NCI-H510A treated with DMSO at 0.1 percent for 48 hours (cell line): ENCODE data around the gene SH3TC1.

Experiments used
- DNase-seq: peaks from one replicate; lab custom pipeline; 2025; lab: John Stamatoyannopoulos, UW

The SH3TC1 gene

DNA sequence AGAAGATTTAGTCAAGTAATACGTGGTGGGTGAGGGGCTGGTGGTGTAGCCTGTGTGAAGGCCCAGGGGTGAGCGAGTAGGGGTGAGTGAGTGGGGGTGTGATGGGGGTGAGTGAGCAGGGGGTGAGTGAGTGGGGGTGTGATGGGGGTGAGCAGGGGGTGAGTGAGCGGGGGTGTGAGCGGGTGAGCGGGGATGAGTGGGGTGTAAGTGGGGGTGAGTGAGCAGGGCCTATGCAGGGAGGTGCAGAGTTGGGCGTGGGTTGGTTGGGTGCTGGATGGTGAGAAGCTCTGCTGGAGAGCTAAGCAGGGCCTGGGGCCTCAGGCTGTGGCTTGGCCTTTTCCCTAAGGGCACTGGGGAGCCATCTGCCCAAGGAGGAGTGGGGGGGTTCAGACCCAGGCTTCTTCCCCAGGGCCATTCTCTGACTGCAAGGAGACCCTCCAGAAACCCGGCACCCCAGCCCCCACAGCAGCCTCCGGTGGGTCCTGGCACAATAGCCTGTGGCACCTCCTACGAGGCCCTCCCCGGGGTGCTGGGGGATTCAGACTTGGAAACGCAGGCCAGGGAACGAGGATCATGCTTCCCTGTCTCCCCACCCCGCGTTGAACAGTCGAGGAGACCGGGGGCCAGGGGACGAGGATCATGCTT lies 30.4 kb downstream of the SH3TC1 start:
- DNase-seq: no peak

DNA sequence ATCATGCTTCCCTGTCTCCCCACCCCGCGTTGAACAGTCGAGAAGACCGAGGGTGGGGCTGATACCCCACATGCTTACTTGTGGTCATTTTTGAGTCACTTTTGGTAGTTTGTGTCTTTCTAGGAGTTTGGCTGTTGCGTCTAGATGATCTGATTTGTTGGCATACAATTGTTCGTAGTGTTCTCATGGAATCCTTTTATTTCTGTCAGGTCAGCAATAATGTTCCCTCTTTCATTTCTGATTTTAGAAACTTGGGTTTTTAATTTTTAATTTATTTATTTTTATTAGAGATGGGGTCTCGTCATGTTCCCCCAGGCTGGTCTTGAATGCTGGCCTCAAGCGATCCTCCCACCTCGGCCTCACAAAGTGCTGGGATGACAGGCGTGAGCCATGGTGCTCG lies 30.9 kb downstream of the SH3TC1 start:
- DNase-seq: no peak

DNA sequence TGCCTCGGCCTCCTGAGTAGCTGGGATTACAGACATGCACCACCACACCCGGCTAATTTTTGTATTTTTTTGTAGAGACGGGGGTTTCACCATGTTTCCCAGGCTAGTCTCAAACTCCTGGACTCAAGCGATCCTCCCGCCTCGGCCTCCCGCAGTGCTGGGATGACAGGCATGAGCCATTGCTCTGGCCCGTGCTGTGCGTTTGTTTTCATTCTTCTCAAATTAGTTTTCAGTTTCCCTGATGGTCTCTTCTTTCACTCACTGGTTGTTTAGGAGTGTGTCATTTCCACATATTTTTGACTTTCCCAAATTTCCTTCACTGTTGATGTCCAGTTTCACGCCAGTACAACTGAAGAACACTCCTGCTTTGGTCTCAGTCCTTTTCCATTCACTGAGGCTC lies 31.8 kb downstream of the SH3TC1 start:
- DNase-seq: no peak

- no peak for DNase-seq
Observed at GRCh38 chr4:8231551-8232049, 32.5 kb downstream of the SH3TC1 start.

GRCh38 chr4:8232748-8233147 lies 33.7 kb downstream of the SH3TC1 start:
- DNase-seq: no peak

DNA sequence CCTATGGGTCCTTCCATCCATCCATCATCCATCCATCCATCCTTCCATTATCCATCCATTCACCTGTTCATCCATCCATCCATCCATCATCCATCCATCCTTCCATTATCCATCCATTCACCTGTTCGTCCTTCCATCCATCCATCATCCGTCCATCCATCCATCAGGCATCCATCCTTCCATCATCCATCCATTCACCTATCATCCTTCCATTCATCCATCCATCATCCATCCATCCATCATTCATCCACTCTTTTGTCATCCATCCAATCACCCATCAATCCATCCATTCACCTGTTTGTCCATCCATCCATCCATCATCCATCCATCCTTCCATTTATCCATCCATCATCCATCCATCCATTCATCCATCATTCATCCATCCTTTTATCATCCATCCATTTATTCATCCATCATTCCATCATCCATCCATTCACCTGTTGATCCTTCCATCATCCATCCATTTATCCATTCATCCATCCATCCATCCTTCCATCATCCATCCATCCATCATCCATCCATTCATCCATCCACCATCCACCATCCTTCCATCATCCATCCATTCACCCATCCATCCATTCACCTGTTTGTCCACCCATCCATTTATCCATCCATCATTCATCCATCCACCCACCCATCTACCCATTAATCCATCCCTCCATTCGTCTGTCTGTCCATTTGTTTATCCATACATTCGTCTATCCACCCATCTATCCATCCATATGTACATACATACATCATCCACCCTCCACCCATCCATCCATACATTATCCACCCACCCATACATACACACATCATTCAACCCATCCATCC lies 34.8 kb downstream of the SH3TC1 start:
- DNase-seq: no peak

DNA sequence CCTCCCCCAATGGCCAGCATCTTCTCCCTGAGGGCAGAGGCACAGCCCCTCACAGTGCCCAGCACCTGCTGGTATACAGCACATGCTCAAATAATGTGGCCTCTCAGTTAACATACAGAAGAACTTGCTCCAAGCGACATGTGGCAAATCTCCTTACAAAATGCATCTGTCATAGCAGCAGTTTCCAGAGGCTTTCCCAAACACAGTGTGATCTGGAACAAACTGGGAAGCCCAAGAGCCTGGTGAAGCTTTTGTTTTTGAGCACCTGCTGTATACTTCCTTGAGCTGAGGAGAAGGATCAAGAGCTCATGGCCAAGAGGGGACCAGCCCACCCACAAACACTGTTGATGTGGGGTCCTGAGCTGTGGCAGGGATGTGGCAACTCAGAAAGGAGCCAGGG lies 35.6 kb downstream of the SH3TC1 start:
- no peak for DNase-seq

DNA sequence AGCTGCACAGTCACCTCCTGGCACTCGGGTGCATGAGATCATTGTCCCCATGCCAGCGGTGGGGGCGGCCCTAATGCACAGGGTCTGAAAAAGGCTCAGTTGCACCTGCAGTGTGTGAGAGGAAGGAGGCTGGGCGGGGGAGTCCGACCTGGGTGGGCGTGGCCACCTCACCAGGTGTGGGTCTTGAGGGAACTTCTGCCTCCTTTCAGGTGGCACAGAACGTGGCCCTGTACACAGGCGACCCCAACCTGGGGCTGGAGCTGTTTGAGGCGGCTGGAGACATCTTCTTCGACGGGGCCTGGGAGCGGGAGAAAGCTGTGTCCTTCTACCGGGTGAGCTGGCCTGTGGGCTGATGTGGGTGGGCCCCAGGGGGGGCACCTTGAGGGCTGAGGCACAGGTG lies 36.1 kb downstream of the SH3TC1 start:
- peak; percentile 34 for DNase-seq

- no peak for DNase-seq
Observed at GRCh38 chr4:8235686-8236085, 36.6 kb downstream of the SH3TC1 start.

- no peak for DNase-seq
Observed at GRCh38 chr4:8236106-8236919, 37.2 kb downstream of the SH3TC1 start.

- no peak for DNase-seq
Observed at GRCh38 chr4:8236920-8237195, 37.8 kb downstream of the SH3TC1 start.

GRCh38 chr4:8237256-8237989 lies 38.3 kb downstream of the SH3TC1 start:
- DNase-seq: no peak

DNA sequence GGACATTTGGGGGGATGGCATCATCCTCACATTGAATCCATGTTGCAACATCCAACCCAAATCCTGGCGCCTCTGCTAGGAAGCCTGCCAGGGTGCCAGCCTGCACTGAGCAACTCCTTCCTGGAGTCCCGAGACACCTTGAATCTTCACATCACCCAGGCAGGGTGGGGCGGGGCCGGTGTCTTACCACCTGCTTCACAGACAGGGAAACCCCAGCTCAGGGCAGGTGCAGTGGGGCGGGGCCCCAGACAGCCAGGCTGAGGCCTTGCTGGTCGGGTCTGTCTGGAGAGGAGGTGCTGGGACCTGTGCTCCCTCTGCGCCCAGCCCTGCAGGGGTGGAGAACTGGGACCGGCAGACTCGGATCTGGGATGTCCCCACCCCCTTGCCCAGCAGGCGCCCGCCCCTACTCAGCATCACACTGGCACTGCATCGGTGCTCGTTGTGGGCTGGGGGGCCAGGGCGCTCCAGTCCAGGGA lies 39.0 kb downstream of the SH3TC1 start:
- DNase-seq: peak; percentile 43

DNA sequence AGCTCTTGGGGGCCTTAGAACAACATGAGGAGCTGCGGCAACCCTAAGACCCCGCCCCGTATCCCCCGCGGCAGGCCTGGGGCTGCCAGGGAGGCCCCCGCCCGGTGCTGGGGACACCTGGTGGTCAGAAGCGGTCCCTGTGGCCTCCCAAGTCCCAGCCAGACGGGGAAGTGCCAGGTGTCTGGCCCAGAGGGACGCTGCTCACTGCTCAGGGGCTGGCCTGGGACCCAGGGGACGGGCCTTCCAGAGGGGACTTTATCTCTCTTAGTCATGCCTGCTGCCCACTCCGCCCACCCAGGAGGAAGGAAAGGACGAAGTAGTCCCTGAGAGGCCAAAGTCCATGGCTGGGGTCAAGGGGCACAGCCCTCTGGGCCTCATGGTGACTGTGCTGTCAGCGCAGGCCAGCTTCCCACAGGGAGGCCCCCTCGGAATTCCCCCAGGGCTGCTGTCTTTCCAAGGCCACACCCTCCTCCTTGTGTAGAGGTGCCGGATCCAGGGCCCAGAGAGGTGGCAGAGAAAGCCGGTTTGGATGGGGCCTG lies 39.5 kb downstream of the SH3TC1 start:
- DNase-seq: no peak

GRCh38 chr4:8239226-8239625 lies 40.1 kb downstream of the SH3TC1 start:
- DNase-seq: no peak

GRCh38 chr4:8239661-8240060 lies 40.6 kb downstream of the SH3TC1 start:
- DNase-seq: no peak

GRCh38 chr4:8240211-8241041 lies 41.3 kb downstream of the SH3TC1 start:
- DNase-seq: no peak

- no peak for DNase-seq
Observed at GRCh38 chr4:8241211-8241779, 42.2 kb downstream of the SH3TC1 start.

DNA sequence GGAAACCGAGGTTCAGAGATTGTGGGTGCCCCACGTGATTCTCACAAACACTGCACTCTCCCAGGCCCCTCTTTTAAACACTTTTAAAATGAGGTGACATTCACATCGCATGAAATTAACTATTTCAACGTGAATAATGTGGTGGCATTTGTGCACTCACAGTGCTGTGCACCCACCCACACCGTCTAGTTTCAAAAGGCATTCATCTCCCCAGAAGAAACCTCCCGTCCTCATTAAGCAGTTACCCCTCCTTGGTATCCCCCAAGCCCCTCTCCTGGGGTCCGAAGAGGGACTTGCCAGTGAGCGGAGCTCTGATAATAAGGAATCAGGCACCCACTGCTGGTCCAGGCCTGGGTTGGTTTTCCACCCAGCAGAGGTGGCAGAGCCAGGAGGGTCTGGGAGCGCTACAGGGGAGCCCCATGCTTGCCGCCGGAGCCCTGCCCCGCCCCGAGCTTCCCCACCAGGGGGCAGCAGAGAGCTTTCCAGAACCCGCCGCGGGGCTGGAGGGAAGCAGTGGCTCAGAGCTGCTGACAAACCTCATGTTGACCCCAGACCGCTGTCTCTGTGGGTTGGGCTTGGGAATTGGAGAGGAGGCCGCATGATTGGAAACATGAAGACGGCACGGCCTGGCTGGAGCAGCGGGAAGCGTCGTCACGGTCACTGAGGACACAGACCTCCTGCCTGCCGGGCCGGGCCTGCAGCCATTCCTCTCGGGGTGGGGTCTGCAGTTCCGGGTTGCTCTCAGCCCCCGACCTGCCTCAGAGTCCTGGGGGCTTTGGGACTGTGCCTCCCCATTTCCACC lies 43.0 kb downstream of the SH3TC1 start:
- peak; percentile 24 for DNase-seq
